Activated CD8-positive, alpha-beta T cell treated with anti-CD3 and anti-CD28 coated beads for 36 hours (primary cell): ENCODE results near the gene CDK5. TPM values are rescaled to one million over a fixed set of nuclear protein-coding genes. Genes with fewer than 3 reads are reported as not detected.
A peak's percentile ranks its signal among the peaks of the same experiment; 100 is the strongest.

Source experiments
- ATAC-seq: fragments of 200-7000 bp; cut with Tn5 transposase; one replicate; pipeline ENCODE4 v1.10.0; 2021; ENCODE audit warnings: mild to moderate bottlenecking, moderate library complexity
- CTCF ChIA-PET: fragments of 350-600 bp; sonication (Branson Sonifier 250); formaldehyde crosslinking; loops from one replicate; lab custom pipeline; 2021; ENCODE audit warnings: antibody characterized with exemption; lab: Charles Lee
- POLR2A ChIA-PET: fragments of 350-600 bp; sonication (Branson Sonifier 250); formaldehyde crosslinking; loops from one replicate; lab custom pipeline; 2021; ENCODE audit warnings: antibody characterized with exemption; lab: Charles Lee
- DNase-seq: peaks from one replicate; pipeline ENCODE4 v3.0.0-alpha.2; 2020
- H3K27ac Mint-ChIP-seq: one replicate; pipeline ENCODE4 v1.8.0; 2021; ENCODE audit warnings: mild to moderate bottlenecking, mixed read lengths
- H3K27me3 Mint-ChIP-seq: one replicate; pipeline ENCODE4 v1.8.0; 2021; ENCODE audit warnings: mixed read lengths
- H3K36me3 Mint-ChIP-seq: one replicate; pipeline ENCODE4 v1.8.0; 2021; ENCODE audit warnings: low read depth, mixed read lengths
- H3K4me1 Mint-ChIP-seq: one replicate; pipeline ENCODE4 v1.8.0; 2021; ENCODE audit warnings: low read depth, mixed read lengths
- H3K4me3 Mint-ChIP-seq: one replicate; pipeline ENCODE4 v1.8.0; 2021; ENCODE audit warnings: mild to moderate bottlenecking, moderate library complexity, mixed read lengths
- H3K9me3 Mint-ChIP-seq: one replicate; pipeline ENCODE4 v1.8.0; 2021; ENCODE audit warnings: mixed read lengths
- intact Hi-C: fragments of 100-400 bp; cut with micrococcal nuclease; formaldehyde crosslinking; loops from one replicate; pipeline ENCODE4 v1.10.0; 2022
- total RNA-seq, 2 experiments: library from RNA; stranded (reverse); gene quantifications; one replicate each; pipeline ENCODE4 v1.2.3, GENCODE V29; 2021
- TF ChIP-seq, protein P1 (sequence below): fragments of 200-600 bp; IDR thresholded peaks from one replicate; pipeline ENCODE4 v1.8.0; 2022; ENCODE audit warnings: antibody characterized with exemption, mild to moderate bottlenecking

CDK5 gene
- total RNA-seq, 2 experiments from 2014 or later = 9.9 to 10.4 TPM

GRCh38 chr7:151061213-151062110 is 3.8 kb upstream of the CDK5 start:
- Mint-ChIP-seq H3K9me3 (no peaks in the 10 kb centered on the region), H3K4me3 (peak overlapping the region; percentile 95), H3K36me3 (peaks cover 5% of the 10 kb centered on the region), H3K4me1 (peaks cover 35% of the 10 kb centered on the region), H3K27ac (no peak overlapping the region), H3K27me3 (no peaks in the 10 kb centered on the region)
- TF ChIP-seq, protein P1, sequence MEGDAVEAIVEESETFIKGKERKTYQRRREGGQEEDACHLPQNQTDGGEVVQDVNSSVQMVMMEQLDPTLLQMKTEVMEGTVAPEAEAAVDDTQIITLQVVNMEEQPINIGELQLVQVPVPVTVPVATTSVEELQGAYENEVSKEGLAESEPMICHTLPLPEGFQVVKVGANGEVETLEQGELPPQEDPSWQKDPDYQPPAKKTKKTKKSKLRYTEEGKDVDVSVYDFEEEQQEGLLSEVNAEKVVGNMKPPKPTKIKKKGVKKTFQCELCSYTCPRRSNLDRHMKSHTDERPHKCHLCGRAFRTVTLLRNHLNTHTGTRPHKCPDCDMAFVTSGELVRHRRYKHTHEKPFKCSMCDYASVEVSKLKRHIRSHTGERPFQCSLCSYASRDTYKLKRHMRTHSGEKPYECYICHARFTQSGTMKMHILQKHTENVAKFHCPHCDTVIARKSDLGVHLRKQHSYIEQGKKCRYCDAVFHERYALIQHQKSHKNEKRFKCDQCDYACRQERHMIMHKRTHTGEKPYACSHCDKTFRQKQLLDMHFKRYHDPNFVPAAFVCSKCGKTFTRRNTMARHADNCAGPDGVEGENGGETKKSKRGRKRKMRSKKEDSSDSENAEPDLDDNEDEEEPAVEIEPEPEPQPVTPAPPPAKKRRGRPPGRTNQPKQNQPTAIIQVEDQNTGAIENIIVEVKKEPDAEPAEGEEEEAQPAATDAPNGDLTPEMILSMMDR = no peak
- ATAC-seq (no peak), DNase-seq (no peak)
- intact Hi-C loops = no loop called here
- ChIA-PET CTCF (interaction anchor here (1.2 to 1.7 kb wide), 3 partner anchors 19 to 49 kb away, joined by 5 to 10 read pairs (median 6); partner anchors contain the start of gene FASTK), POLR2A (no interaction called here)

DNA sequence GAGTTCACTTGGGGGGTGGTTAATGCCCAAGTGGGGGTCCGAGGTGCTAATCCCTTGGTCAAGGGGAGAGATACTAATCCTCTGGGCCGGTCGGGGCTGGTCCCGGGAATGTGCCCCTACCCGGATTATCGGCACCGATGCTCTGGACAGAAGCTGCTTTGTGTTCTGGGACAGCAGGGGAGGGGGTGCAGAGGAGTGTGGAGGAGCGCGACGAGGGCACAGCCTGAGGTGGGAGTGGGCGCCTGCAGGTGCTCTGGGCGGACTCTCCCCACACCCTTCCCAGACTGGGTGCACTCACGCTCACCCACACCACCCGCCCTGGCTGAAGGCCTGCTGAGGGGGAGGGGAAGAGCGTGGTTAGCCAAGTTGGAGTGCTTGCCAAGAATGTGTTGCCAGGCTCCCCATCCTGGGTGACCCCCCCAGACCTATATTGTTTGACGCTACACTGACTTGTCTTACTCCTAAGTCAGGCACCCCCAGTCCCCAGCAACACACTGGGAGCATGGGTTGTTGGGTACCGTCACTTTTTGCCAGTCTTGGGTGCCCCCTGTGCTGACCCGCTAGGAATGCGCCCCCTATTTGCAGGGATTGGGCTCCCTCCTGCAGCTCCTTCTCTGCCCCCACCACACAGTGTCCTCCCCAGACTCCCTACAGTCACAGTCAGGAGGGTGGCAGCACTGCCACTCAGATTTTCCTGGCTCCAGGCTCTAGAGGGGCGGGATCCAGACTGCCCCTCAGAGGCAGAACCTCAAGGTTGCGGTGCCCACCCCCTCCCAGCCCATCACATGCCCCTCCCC is 2.9 kb upstream of the CDK5 start:
- Mint-ChIP-seq H3K9me3 (no peaks in the 10 kb centered on the region), H3K27ac (peak overlapping the region; percentile 72), H3K36me3 (peaks cover 5% of the 10 kb centered on the region), H3K4me1 (peaks cover 35% of the 10 kb centered on the region), H3K27me3 (no peaks in the 10 kb centered on the region), H3K4me3 (peak overlapping the region; percentile 95)
- intact Hi-C loops = no loop called here
- ATAC-seq (no peak), DNase-seq (peak; percentile 31)
- ChIA-PET POLR2A (interaction anchor here (0.6 to 1.6 kb wide), 5 partner anchors 9 to 43 kb away, joined by 3 to 8 read pairs (median 3); no protein-coding TSS in a partner anchor), CTCF (interaction anchor here (0.8 to 1.7 kb wide), 6 partner anchors 16 to 50 kb away, joined by 3 to 10 read pairs (median 4); partner anchors contain the start of gene FASTK)
- TF ChIP-seq, protein P1 = no peak

DNA sequence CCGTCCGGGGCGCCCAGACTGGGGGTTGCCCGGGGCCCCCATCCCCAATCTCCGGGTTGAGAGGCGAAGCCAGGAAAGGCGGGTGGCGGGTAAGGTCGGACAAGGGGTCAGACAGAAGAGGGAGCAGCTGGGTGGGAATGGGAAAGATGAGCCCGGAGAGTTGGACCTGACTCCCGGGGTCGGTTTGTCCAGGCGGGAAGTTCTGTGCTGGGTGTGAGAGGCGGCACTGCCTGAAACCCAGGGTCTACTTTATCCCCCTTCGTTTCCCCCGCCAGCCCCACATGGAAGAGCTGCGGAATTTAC is 2.4 kb upstream of the CDK5 start:
- ChIA-PET CTCF (interaction anchor here (0.8 to 1.7 kb wide), 6 partner anchors 17 to 51 kb away, joined by 3 to 10 read pairs (median 4); partner anchors contain the start of gene FASTK), POLR2A (interaction anchor here (0.6 to 1.6 kb wide), 5 partner anchors 10 to 42 kb away, joined by 3 to 8 read pairs (median 3); no protein-coding TSS in a partner anchor)
- no peak for DNase-seq
- Mint-ChIP-seq H3K9me3 (no peaks in the 10 kb centered on the region), H3K27ac (peak overlapping the region; percentile 72), H3K27me3 (no peaks in the 10 kb centered on the region), H3K4me1 (peaks cover 35% of the 10 kb centered on the region), H3K36me3 (peaks cover 2% of the 10 kb centered on the region), H3K4me3 (peak overlapping the region; percentile 95)
- ATAC-seq = no peak
- intact Hi-C loops = no loop called here
- TF ChIP-seq, protein P1 = no peak

DNA sequence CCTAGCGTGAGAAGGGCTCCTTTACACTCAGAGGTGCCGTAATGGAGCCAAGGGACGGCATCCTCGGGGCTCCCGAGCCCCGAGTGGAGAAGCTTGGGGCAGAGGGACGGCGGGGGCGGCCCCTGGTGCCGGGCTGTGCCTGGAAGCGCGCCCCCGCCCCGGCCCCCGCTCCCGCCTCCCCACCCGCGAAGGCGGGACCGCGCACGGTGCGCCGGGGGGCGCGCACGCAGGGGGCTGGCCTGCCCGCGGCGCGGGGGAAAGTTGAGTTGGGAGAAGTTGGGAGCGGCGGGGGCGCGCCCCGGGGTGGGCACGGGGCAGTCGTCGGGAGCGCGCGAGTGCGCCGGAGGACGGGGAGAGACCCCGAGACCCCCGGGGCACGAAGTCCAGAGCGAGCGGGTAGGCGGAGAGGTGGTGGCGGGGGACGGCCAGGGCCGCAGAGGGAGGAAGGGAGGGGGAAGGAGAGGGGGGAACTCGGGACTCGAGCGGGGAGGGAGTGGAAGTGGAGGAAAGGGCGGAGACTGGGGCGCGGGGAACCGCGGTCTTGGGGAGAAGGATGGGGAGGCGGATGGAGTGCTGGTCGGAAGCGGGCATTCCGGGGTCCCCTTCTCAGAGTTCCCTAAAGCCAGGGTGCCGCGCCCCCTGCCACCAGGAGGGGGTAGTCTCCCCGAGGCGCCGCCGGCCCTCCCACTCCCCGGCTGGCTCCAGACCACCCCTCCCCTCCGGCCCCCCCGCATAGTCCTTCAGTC is 1.8 kb upstream of the CDK5 start, which contains the start of gene SLC4A2:
TSS of gene SLC4A2 (plus strand) at position 223 of the 746 bp plus-strand sequence. CDS start 2,399 bp downstream, outside the sequence.
- TF ChIP-seq, protein P1 = peak; percentile 75

More for the DNA sequence above, 1.8 kb upstream of the CDK5 start, which contains the start of gene SLC4A2:
- Mint-ChIP-seq H3K36me3 (peaks cover 2% of the 10 kb centered on the region), H3K4me3 (peak within 1 kb of the TSS; percentile 95), H3K27ac (peak within 1 kb of the TSS; percentile 89), H3K4me1 (peaks cover 35% of the 10 kb centered on the region), H3K27me3 (no peaks in the 10 kb centered on the region), H3K9me3 (no peaks in the 10 kb centered on the region)
- ATAC-seq (peak; percentile 6), DNase-seq (peak; percentile 72)
- ChIA-PET POLR2A (interaction anchor here (0.6 to 1.6 kb wide), 8 partner anchors 10 to 49 kb away, joined by 3 to 8 read pairs (median 3); no protein-coding TSS in a partner anchor), CTCF (interaction anchor here (0.8 to 1.7 kb wide), 10 partner anchors 20 to 65 kb away, joined by 3 to 10 read pairs (median 4); partner anchors contain the start of genes ABCB8, FASTK and TMUB1)
- intact Hi-C loops = loop anchor here (2.0 kb wide), 2 partner anchors 23 to 31 kb away; partner anchors contain the start of genes ABCB8 and TMUB1
